Measurements from ENCODE around the gene SSH3. TPM values are rescaled to one million over a fixed set of nuclear protein-coding genes. Genes with fewer than 3 reads are reported as not detected.
A peak's percentile ranks its signal among the peaks of the same experiment; 100 is the strongest.

SSH3 gene
- total RNA-seq, 2 experiments from 2014 or later = 7.4 to 9.1 TPM

DNA sequence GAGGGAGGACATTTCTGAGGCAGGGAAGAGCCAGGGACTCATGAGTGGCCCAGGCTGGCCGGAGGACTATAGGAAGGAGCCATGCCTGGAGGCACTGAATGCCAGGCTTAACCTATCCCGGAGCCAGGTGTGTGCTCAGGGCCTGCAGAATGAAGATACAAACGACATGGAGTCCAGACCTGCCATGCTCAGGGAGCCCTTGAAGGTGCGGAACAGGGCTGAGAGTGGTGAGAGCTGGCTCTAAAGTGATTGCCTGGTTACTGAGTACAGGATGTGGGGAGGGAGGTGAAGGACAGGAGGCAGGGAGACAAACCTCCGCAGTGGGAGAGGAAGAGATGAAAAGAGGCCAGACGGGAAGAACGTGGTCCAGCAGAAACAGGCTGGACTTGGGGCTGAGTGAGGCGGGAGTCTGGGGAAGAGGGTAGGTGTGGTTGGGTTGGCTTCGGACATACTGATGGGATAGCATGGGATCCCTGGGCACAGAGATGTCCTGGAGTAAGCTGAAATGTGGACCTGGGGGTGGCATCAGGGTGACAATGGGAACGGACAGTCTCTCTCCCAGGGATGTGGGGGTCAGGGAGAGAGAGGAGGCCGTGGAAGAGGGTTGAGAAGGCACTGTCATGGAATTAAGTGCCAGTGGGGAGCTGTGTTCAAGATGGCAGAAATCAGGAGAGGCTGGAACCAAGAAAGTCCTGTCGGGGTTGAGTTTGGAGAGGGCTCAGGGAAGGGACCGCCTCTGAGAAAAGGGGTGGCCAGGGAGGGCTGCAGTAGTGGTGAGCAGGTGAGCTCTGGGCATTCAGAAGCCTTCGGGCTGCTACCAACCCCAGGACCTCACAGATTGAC, 15.8 kb upstream of the SSH3 start:
- H3K36me3 Mint-ChIP-seq (ENCODE audit: low read depth) = peaks cover 55% of the 10 kb centered on the region
- peak; percentile 14 for ATAC-seq

DNA sequence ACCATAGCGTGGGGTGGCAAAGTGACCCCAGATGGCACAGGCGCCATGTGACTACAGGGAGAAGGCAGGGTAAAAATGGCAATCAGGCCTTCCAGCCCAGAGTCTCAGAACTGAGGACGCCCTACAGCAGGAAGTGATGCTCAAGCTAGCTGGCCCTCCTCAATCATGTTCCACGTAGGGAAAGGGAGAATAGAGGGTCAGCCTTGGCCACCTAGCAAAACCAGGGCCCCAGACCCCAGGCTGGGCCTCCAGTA, 15.2 kb upstream of the SSH3 start:
- no peaks in the 10 kb centered on the region for H3K9me3 Mint-ChIP-seq
- H3K4me3 Mint-ChIP-seq = peak overlapping the region; percentile 72
- peaks cover 55% of the 10 kb centered on the region for H3K36me3 Mint-ChIP-seq (ENCODE audit: low read depth)
- H3K4me1 Mint-ChIP-seq (ENCODE audit: low read depth) = peaks cover 56% of the 10 kb centered on the region
- POLR2A ChIA-PET = interaction anchor here (0.6 to 9.2 kb wide), 13 partner anchors 9 to 149 kb away, joined by 3 to 308 read pairs (median 7); partner anchors contain the start of genes GRK2, PTPRCAP, RAD9A and SSH3
- peak overlapping the region; percentile 99 for H3K27ac Mint-ChIP-seq
- DNase-seq = no peak
- H3K27me3 Mint-ChIP-seq = no peaks in the 10 kb centered on the region
- ATAC-seq = peak; percentile 12
- intact Hi-C loops (cut with micrococcal nuclease) = loop anchor here (2.0 kb wide), 1 partner anchor 17 kb away; no protein-coding TSS in a partner anchor
- CTCF ChIA-PET = interaction anchor here (0.8 to 4.9 kb wide), 10 partner anchors 12 to 116 kb away, joined by 3 to 55 read pairs (median 4); partner anchors contain the start of gene TBC1D10C
- TF ChIP-seq, protein P1, sequence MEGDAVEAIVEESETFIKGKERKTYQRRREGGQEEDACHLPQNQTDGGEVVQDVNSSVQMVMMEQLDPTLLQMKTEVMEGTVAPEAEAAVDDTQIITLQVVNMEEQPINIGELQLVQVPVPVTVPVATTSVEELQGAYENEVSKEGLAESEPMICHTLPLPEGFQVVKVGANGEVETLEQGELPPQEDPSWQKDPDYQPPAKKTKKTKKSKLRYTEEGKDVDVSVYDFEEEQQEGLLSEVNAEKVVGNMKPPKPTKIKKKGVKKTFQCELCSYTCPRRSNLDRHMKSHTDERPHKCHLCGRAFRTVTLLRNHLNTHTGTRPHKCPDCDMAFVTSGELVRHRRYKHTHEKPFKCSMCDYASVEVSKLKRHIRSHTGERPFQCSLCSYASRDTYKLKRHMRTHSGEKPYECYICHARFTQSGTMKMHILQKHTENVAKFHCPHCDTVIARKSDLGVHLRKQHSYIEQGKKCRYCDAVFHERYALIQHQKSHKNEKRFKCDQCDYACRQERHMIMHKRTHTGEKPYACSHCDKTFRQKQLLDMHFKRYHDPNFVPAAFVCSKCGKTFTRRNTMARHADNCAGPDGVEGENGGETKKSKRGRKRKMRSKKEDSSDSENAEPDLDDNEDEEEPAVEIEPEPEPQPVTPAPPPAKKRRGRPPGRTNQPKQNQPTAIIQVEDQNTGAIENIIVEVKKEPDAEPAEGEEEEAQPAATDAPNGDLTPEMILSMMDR (IDR thresholded peaks at IDR 0.05) = no peak

More for the DNA sequence above, 15.8 kb upstream of the SSH3 start:
- ChIA-PET POLR2A (interaction anchor here (0.9 to 9.2 kb wide), 12 partner anchors 9 to 149 kb away, joined by 3 to 308 read pairs (median 7); partner anchors contain the start of genes GRK2, PTPRCAP, RAD9A and SSH3), CTCF (interaction anchor here (0.8 to 4.9 kb wide), 9 partner anchors 11 to 117 kb away, joined by 3 to 55 read pairs (median 4); partner anchors contain the start of gene TBC1D10C)
- Mint-ChIP-seq H3K4me3 (peak overlapping the region; percentile 72), H3K9me3 (no peaks in the 10 kb centered on the region), H3K4me1 (ENCODE audit: low read depth) (peaks cover 52% of the 10 kb centered on the region), H3K27ac (peak overlapping the region; percentile 99), H3K27me3 (no peaks in the 10 kb centered on the region)
- peak; percentile 64 for DNase-seq
- TF ChIP-seq, protein P1 (IDR thresholded peaks at IDR 0.05) = no peak
- intact Hi-C loops (cut with micrococcal nuclease) = loop anchor here (2.0 kb wide), 1 partner anchor 17 kb away; no protein-coding TSS in a partner anchor

- TF ChIP-seq, protein P1 (IDR thresholded peaks at IDR 0.05) = peak; percentile 41
- H3K36me3 Mint-ChIP-seq (ENCODE audit: low read depth) = peaks cover 54% of the 10 kb centered on the region
- H3K9me3 Mint-ChIP-seq = no peaks in the 10 kb centered on the region
- H3K4me3 Mint-ChIP-seq = peak overlapping the region; percentile 72
- intact Hi-C loops (cut with micrococcal nuclease) = loop anchor here (2.0 kb wide), 1 partner anchor 18 kb away; no protein-coding TSS in a partner anchor
- peak overlapping the region; percentile 99 for H3K27ac Mint-ChIP-seq
- CTCF ChIA-PET = interaction anchor here (0.8 to 4.9 kb wide), 11 partner anchors 12 to 115 kb away, joined by 3 to 55 read pairs (median 4); partner anchors contain the start of genes SSH3 and TBC1D10C
- peaks cover 58% of the 10 kb centered on the region for H3K4me1 Mint-ChIP-seq (ENCODE audit: low read depth)
- no peaks in the 10 kb centered on the region for H3K27me3 Mint-ChIP-seq
- DNase-seq = peak; percentile 95
- POLR2A ChIA-PET = interaction anchor here (0.6 to 9.2 kb wide), 16 partner anchors 8 to 148 kb away, joined by 3 to 308 read pairs (median 6); partner anchors contain the start of genes GRK2, PTPRCAP, RAD9A and SSH3
- peak; percentile 77 for ATAC-seq
These were observed 14.7 kb upstream of the SSH3 start for GRCh38 chr11:67288452-67289225.

DNA sequence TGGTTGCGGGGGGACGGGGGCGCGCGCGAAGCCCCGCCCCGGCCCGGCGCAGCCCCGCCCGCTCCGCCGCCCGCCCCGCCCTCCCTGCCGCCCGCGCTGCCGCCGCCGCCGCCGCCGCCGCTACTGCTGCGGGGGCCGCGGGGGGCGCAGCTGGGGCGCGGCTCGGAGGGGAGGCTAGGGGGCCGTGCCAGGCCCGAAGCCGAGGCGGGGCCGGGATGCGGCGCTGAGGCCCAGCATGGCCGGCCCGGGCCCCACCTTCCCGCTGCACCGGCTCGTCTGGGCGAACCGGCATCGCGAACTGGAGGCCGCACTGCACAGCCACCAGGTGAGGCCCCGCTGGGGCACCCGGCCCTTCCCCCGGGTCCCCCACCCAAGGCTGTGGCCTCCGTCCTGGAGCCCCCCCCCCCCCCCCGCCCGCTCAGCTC, 14.1 kb upstream of the SSH3 start, which contains the start of gene ANKRD13D:
Gene ANKRD13D, plus strand, starts transcription at position 78 of the 425 bp plus-strand sequence. Its CDS starts 158 bp downstream, at position 236.
- Mint-ChIP-seq H3K4me1 (ENCODE audit: low read depth) (peaks cover 63% of the 10 kb centered on the region), H3K4me3 (peak within 1 kb of the TSS; percentile 93), H3K36me3 (ENCODE audit: low read depth) (peaks cover 59% of the 10 kb centered on the region), H3K9me3 (no peaks in the 10 kb centered on the region), H3K27ac (peak within 1 kb of the TSS; percentile 99), H3K27me3 (no peaks in the 10 kb centered on the region)
- peak; percentile 43 for ATAC-seq
- no peak for DNase-seq
- ChIA-PET CTCF (interaction anchor here (1.0 to 4.9 kb wide), 9 partner anchors 13 to 93 kb away, joined by 3 to 55 read pairs (median 4); partner anchors contain the start of gene SSH3), POLR2A (interaction anchor here (1.1 to 9.2 kb wide), 10 partner anchors 12 to 148 kb away, joined by 3 to 308 read pairs (median 10); partner anchors contain the start of genes GRK2, PTPRCAP, RAD9A and SSH3)
- TF ChIP-seq, protein P1 (IDR thresholded peaks at IDR 0.05) = no peak
- intact Hi-C loops (cut with micrococcal nuclease) = loop anchor here (2.0 kb wide), 1 partner anchor 18 kb away; no protein-coding TSS in a partner anchor
